DND-41 (cell line): ENCODE results near the gene NSF.
"Not testable (repeated sequence)": the region's sequence is repeated elsewhere in the genome, so short reads cannot be mapped to it uniquely, and the experiment has no call there.

Experiments
- ATAC-seq: fragments of 200-7000 bp; cut with Tn5 transposase; 3 replicates; pipeline ENCODE4 v1.9.1; 2021; ENCODE audit warnings: low read depth; ENCODE audit not compliant: insufficient read depth
- DNase-seq: peaks from one replicate; pipeline ENCODE4 v3.0.0-alpha.2; 2020
- H2AFZ ChIP-seq: 2 replicates; pipeline ENCODE4 v1.6.0; 2012; ENCODE audit warnings: low read depth, low read length
- H3K27ac ChIP-seq: 2 replicates; pipeline ENCODE4 v1.5.1; 2012; ENCODE audit warnings: low read length, inconsistent platforms
- H3K27me3 ChIP-seq: fragments of 200-600 bp; sonication (generic); 2 replicates; pipeline ENCODE4 v1.6.0; 2012; ENCODE audit warnings: low read length, mild to moderate bottlenecking, inconsistent platforms; ENCODE audit not compliant: insufficient read depth, poor library complexity
- H3K36me3 ChIP-seq: 2 replicates; pipeline ENCODE4 v1.5.1; 2012; ENCODE audit warnings: low read length, inconsistent platforms; ENCODE audit not compliant: insufficient read depth
- H3K4me1 ChIP-seq: 2 replicates; pipeline ENCODE4 v1.5.1; 2012; ENCODE audit warnings: mild to moderate bottlenecking, low read length; ENCODE audit not compliant: insufficient read depth
- H3K4me2 ChIP-seq: 2 replicates; pipeline ENCODE4 v1.6.0; 2012; ENCODE audit warnings: mild to moderate bottlenecking, moderate library complexity, low read length, inconsistent platforms; ENCODE audit not compliant: insufficient read depth
- H3K4me3 ChIP-seq, 2 experiments: fragments of 200-600 bp in 1 of 2; shearing (Covaris generic) in 1 of 2; 2 replicates each; pipeline ENCODE4 v1.5.1; 2012 to 2016; ENCODE audit warnings: inconsistent platforms in 2 of 2, low read length in 2 of 2, mild to moderate bottlenecking in 2 of 2, low read depth in 1 of 2, moderate library complexity in 1 of 2
- H3K79me2 ChIP-seq: 2 replicates; pipeline ENCODE4 v1.6.0; 2012; ENCODE audit warnings: low read length, inconsistent platforms; ENCODE audit not compliant: insufficient read depth
- H3K9ac ChIP-seq: 2 replicates; pipeline ENCODE4 v1.6.0; 2012; ENCODE audit warnings: low read depth, mild to moderate bottlenecking, inconsistent platforms, low read length, moderate library complexity
- H3K9me3 ChIP-seq: 2 replicates; pipeline ENCODE4 v1.5.1; 2012; ENCODE audit warnings: low read length, moderate library complexity, mild to moderate bottlenecking, inconsistent platforms; ENCODE audit not compliant: insufficient read depth, severe bottlenecking
- H4K20me1 ChIP-seq: 2 replicates; pipeline ENCODE4 v1.6.0; 2012; ENCODE audit warnings: low read length; ENCODE audit not compliant: insufficient read depth
- CTCF ChIP-seq: IDR thresholded peaks from 2 replicates; pipeline ENCODE4 v1.5.1; 2012; ENCODE audit warnings: borderline replicate concordance, low read length, moderate library complexity, mild to moderate bottlenecking; ENCODE audit not compliant: poor library complexity, severe bottlenecking; ENCODE audit errors: extremely low read depth
- EZH2 ChIP-seq: IDR thresholded peaks from 3 replicates; pipeline ENCODE4 v1.6.1; 2012; ENCODE audit warnings: borderline replicate concordance, low read depth, mild to moderate bottlenecking, moderate library complexity, low read length, inconsistent platforms; ENCODE audit not compliant: severe bottlenecking

NSF gene

GRCh38 chr17:46790216-46790615, 199.7 kb downstream of the NSF start:
- Histone ChIP-seq H3K9me3 (no peaks in the 10 kb centered on the region), H3K4me3 (no peak overlapping the region), H2AFZ (no peak overlapping the region), H3K9ac (no peak overlapping the region), H3K27ac (no peak overlapping the region), H3K27me3 (peaks cover 3% of the 10 kb centered on the region), H3K36me3 (no peaks in the 10 kb centered on the region), H3K79me2 (no peaks in the 10 kb centered on the region), H3K4me1 (no peaks in the 10 kb centered on the region), H3K4me2 (no peak overlapping the region), H4K20me1 (no peaks in the 10 kb centered on the region)
- DNase-seq (no peak), ATAC-seq (no peak)
- TF ChIP-seq CTCF: no peak
- no peak for TF ChIP-seq EZH2

GRCh38 chr17:46791531-46791930, 201.1 kb downstream of the NSF start:
- Histone ChIP-seq H3K4me1 (no peaks in the 10 kb centered on the region), H3K4me3 (no peak overlapping the region), H4K20me1 (no peaks in the 10 kb centered on the region), H3K36me3 (no peaks in the 10 kb centered on the region), H3K4me2 (no peak overlapping the region), H3K9me3 (no peaks in the 10 kb centered on the region), H3K79me2 (no peaks in the 10 kb centered on the region), H2AFZ (no peak overlapping the region), H3K27ac (no peak overlapping the region), H3K27me3 (peaks cover 7% of the 10 kb centered on the region), H3K9ac (no peak overlapping the region)
- no peak for TF ChIP-seq CTCF
- no peak for TF ChIP-seq EZH2
- DNase-seq (no peak), ATAC-seq (no peak)

- no peaks in the 10 kb centered on the region for H3K9me3 ChIP-seq
- H2AFZ ChIP-seq: no peak overlapping the region
- H3K4me2 ChIP-seq: no peak overlapping the region
- H3K79me2 ChIP-seq: no peaks in the 10 kb centered on the region
- H3K4me3 ChIP-seq: no peak overlapping the region
- no peak for ATAC-seq
- H3K36me3 ChIP-seq: no peaks in the 10 kb centered on the region
- H3K27ac ChIP-seq: no peak overlapping the region
- H3K9ac ChIP-seq: no peak overlapping the region
- no peak for DNase-seq
- no peaks in the 10 kb centered on the region for H3K4me1 ChIP-seq
- TF ChIP-seq CTCF (no peak), EZH2 (no peak)
- no peaks in the 10 kb centered on the region for H4K20me1 ChIP-seq
- H3K27me3 ChIP-seq: peaks cover 9% of the 10 kb centered on the region
Observed at GRCh38 chr17:46792071-46792470, 201.6 kb downstream of the NSF start.

- not testable (repeated sequence) for H3K4me3 ChIP-seq, H3K79me2 ChIP-seq, H3K4me2 ChIP-seq, DNase-seq, H3K27me3 ChIP-seq, H2AFZ ChIP-seq, H3K36me3 ChIP-seq, ATAC-seq, H3K27ac ChIP-seq, H3K9me3 ChIP-seq, H3K4me1 ChIP-seq, H3K9ac ChIP-seq, H4K20me1 ChIP-seq
Observed at GRCh38 chr17:46793023-46793422, 202.6 kb downstream of the NSF start.
